NCI-H1694 treated with DMSO at 0.1 percent for 48 hours (cell line): ENCODE results near the gene CHRM4.

Source experiments
- DNase-seq: peaks from one replicate; lab custom pipeline; 2025; lab: John Stamatoyannopoulos, UW

The CHRM4 gene

GRCh38 chr11:46347637-46348311, 43.8 kb downstream of the CHRM4 start:
- DNase-seq: no peak

- peak; percentile 24 for DNase-seq
These were observed 44.5 kb downstream of the CHRM4 start, which contains the start of gene DGKZ for GRCh38 chr11:46346886-46347636. TSS of gene DGKZ (plus strand) at chr11:46347463. CDS start at chr11:46347660, 197 bp downstream.

GRCh38 chr11:46345881-46346484, 45.6 kb downstream of the CHRM4 start:
- no peak for DNase-seq

- DNase-seq: no peak
These were observed 46.4 kb downstream of the CHRM4 start for GRCh38 chr11:46345131-46345597.

GRCh38 chr11:46343520-46343919, 48.1 kb downstream of the CHRM4 start:
- no peak for DNase-seq

GRCh38 chr11:46342239-46342638, 49.3 kb downstream of the CHRM4 start:
- no peak for DNase-seq

- DNase-seq: no peak
These were observed 50.1 kb downstream of the CHRM4 start for GRCh38 chr11:46341454-46341853.

- DNase-seq: no peak
These were observed 51.8 kb downstream of the CHRM4 start for GRCh38 chr11:46339816-46340215.

- peak; percentile 58 for DNase-seq
These were observed 52.4 kb downstream of the CHRM4 start for GRCh38 chr11:46338988-46339666.

- DNase-seq: no peak
These were observed 53.0 kb downstream of the CHRM4 start for GRCh38 chr11:46338636-46338987.

GRCh38 chr11:46337626-46338345, 53.8 kb downstream of the CHRM4 start:
- DNase-seq: no peak

GRCh38 chr11:46336563-46337180, 54.9 kb downstream of the CHRM4 start:
- DNase-seq: no peak

- DNase-seq: no peak
These were observed 55.5 kb downstream of the CHRM4 start for GRCh38 chr11:46335890-46336562.

- no peak for DNase-seq
These were observed 56.3 kb downstream of the CHRM4 start for GRCh38 chr11:46335271-46335670.

GRCh38 chr11:46334211-46334610, 57.4 kb downstream of the CHRM4 start:
- DNase-seq: no peak
